ENCODE data around the gene HCN2.

HCN2 gene

DNA sequence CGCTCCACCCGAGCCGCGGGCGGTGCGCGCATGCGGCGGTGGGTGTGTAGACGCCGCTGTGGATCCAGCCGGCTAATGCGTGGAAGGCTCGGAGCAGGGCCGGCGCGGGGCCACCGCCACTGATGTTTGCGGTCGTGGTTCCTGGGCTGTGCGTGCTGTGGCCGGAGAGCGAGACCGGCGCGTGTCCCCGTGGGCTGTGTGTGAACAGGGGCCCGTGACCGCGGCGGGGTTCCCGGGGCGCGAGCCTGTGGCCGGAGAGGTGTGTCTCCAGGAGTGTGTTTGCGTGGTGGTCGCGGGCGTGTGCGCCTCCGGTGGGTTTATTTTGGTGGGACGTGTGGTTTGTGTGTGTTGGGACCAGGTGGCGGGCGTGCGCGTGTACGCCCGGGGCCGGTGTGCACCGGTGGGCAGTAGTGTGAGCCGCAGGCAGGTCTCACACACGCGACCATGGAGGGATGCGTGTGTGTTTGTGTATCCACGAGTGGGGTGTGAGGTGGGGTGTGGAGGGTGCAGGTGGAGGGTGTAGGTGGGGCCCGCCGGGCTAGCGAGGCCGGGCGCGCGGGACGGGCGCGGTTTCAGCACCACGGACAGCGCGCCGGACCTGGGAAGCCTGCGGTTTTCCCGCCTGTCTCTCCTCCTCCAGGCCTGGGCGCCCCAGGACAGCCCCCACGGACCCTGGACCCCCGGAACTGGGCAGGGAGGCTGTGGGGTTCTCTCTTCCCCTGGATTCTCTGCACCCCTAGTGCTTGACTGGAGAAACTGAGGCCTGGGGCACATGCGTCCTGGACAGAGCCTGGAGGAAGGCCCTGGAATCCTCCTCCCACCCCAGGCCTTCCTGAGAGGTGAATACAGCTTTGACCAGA is 1.6 kb downstream of the HCN2 start:
- Histone ChIP-seq H3K4me3 (ENCODE audit: low read depth, low read length) (no peak overlapping the region), H3K9ac (ENCODE audit: low read depth, low read length) (no peak overlapping the region), H3K36me3 (ENCODE audit: control insufficient read depth, insufficient read depth, low read length) (no peaks in the 10 kb centered on the region), H3K4me1 (ENCODE audit: control insufficient read depth, insufficient read depth, low read length) (no peaks in the 10 kb centered on the region), H3K27me3 (ENCODE audit: control insufficient read depth, insufficient read depth, low read length) (peaks cover 18% of the 10 kb centered on the region), H3K9me3 (ENCODE audit: control insufficient read depth, insufficient read depth, low read length) (no peaks in the 10 kb centered on the region)

DNA sequence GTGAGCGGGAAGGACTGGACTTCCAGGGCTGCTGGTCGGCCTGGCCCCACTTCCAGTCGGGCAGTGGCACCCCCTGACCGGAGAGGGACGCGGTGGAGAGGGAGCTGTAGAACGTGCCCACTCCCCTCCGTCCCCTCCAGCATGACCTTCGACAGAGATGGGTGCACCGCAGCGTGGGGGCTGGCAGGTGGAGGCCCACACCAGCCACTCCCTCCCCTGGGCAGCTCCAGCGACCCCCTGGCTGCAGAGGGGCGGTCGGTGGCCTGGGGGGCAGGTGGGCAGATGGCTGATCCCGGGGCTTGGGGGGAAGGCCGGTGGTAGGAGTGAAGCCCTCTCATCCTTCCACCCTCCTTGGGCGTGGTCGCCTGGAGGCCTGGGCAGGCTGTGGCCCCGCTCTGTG is 2.4 kb downstream of the HCN2 start:
- H3K36me3 ChIP-seq (ENCODE audit: control insufficient read depth, insufficient read depth, low read length) = no peaks in the 10 kb centered on the region
- no peaks in the 10 kb centered on the region for H3K9me3 ChIP-seq (ENCODE audit: control insufficient read depth, insufficient read depth, low read length)
- no peak overlapping the region for H3K4me3 ChIP-seq (ENCODE audit: low read depth, low read length)
- H3K9ac ChIP-seq (ENCODE audit: low read depth, low read length) = no peak overlapping the region
- H3K4me1 ChIP-seq (ENCODE audit: control insufficient read depth, insufficient read depth, low read length) = no peaks in the 10 kb centered on the region
- peaks cover 18% of the 10 kb centered on the region for H3K27me3 ChIP-seq (ENCODE audit: control insufficient read depth, insufficient read depth, low read length)

DNA sequence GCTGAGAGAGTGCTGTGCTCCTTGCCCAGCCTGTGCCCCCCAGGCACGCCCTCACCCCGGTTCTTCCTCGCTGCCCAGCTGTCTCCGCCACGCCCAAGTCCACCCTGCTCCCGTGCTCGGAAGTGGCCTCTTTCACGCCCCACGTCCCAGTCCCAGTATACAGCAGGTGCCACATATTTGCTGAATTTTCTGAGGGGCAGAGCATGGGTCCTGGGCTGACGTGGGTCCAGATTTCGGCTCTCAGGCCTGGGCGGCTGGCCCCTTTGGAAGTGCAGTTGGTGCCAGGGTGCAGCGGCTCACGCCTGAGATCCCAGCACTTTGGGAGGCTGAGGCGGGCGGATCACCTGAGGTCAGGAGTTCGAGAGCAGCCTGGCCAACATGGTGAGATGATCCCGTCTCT is 3.4 kb downstream of the HCN2 start:
- Histone ChIP-seq H3K9ac (ENCODE audit: low read depth, low read length) (no peak overlapping the region), H3K36me3 (ENCODE audit: control insufficient read depth, insufficient read depth, low read length) (no peaks in the 10 kb centered on the region), H3K9me3 (ENCODE audit: control insufficient read depth, insufficient read depth, low read length) (no peaks in the 10 kb centered on the region), H3K27me3 (ENCODE audit: control insufficient read depth, insufficient read depth, low read length) (peaks cover 18% of the 10 kb centered on the region), H3K4me1 (ENCODE audit: control insufficient read depth, insufficient read depth, low read length) (no peaks in the 10 kb centered on the region), H3K4me3 (ENCODE audit: low read depth, low read length) (no peak overlapping the region)

DNA sequence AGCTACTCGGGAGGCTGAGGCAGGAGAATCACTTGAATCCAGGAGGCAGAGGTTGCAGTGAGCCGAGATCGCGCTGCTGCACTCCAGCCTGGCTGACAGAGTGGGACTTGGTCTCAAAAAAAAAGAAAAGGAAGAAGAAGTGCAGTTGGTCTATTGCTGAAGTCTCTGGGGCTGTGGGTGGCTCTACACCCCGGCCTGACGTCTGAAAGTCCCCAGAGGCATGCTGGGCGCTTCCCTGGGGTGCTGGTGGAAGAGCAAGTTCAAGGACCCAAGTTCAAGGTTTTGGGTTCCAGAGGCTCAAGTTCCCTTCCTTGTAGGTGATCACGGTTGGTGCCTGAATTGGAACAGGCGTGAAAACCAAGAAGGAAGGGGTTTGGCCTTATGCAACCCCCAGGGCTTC is 3.8 kb downstream of the HCN2 start:
- Histone ChIP-seq H3K36me3 (ENCODE audit: control insufficient read depth, insufficient read depth, low read length) (no peaks in the 10 kb centered on the region), H3K4me1 (ENCODE audit: control insufficient read depth, insufficient read depth, low read length) (no peaks in the 10 kb centered on the region), H3K9ac (ENCODE audit: low read depth, low read length) (no peak overlapping the region), H3K9me3 (ENCODE audit: control insufficient read depth, insufficient read depth, low read length) (no peaks in the 10 kb centered on the region), H3K27me3 (ENCODE audit: control insufficient read depth, insufficient read depth, low read length) (peaks cover 15% of the 10 kb centered on the region), H3K4me3 (ENCODE audit: low read depth, low read length) (no peak overlapping the region)

DNA sequence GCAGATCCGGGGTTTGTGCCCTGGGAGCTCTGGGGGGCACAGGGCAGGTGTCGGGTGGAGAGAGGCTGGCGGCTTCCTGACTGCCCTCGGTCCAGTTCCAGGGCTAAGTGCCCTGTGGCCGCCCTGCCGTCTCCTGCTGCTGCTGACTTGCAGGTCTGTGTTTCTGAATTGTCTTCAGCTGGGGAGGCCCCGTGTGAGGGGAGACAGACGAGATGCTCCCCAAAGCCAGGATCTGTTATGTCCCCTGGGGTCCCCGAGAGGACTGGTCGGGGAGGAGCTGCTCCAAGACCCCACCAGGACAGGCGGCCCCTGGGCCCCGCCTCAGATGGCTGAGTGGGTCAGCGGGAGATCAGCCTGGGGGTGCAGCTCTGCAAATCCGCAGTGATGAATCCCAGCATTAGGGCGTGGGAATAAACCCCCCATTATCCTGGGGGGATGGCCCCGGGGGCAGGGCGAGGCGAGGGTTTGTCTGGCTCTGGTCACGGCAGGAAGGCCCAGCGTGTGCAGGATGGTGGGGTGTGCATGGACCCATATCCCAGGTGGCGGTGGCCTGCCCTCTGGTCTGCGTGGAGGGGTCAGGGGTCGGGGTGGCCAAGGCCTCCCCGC is 4.7 kb downstream of the HCN2 start:
- no peak overlapping the region for H3K4me3 ChIP-seq (ENCODE audit: low read depth, low read length)
- peaks cover 7% of the 10 kb centered on the region for H3K27me3 ChIP-seq (ENCODE audit: control insufficient read depth, insufficient read depth, low read length)
- no peaks in the 10 kb centered on the region for H3K4me1 ChIP-seq (ENCODE audit: control insufficient read depth, insufficient read depth, low read length)
- H3K36me3 ChIP-seq (ENCODE audit: control insufficient read depth, insufficient read depth, low read length) = no peaks in the 10 kb centered on the region
- no peaks in the 10 kb centered on the region for H3K9me3 ChIP-seq (ENCODE audit: control insufficient read depth, insufficient read depth, low read length)
- H3K9ac ChIP-seq (ENCODE audit: low read depth, low read length) = no peak overlapping the region

DNA sequence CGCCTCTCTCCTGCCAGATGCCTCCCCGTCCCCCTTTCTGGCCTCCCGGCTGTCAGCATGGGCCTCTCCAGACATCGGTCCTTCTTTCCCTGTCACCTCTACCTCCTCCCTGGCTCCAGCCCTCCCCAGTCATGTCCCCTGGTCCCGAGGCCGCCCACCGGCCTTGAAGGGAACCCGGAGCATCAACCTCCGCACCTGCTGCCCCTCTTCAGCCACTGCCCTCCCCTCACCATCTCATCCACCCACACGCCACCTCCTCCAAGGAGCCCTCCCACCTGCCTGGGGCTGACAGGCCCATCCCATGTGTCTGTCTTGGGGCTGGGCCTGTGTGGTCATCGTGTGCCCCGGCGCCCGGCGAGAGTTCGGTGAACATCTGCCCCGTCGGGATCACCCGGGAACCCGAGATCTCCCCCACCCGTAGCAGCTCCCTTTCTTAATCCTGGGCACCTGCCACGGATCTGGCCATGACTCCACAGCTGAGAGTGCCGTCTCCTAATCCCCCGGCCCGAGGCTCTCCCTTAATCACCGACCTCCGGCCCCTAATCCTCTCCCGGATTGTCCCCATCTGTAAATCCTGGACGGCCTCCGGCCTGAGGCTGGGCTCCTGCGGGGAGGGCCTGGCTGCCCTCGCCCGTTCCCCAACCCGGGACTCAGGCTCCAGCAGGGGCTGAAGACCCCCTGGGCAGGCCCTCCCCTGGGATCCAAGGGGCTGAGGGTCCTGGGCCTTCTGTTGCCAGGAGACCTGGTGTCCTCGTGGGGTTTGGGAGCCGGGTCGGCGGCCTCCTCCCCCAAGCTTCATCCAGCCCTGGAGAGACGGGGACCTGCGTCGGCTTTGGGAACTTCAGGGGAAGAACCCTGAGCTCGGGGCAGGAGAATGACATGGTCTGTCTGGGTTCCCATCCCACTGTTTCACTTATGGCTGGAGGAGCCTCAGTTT is 5.9 kb downstream of the HCN2 start:
- Histone ChIP-seq H3K27me3 (ENCODE audit: control insufficient read depth, insufficient read depth, low read length) (peaks cover 7% of the 10 kb centered on the region), H3K4me3 (ENCODE audit: low read depth, low read length) (no peak overlapping the region), H3K9me3 (ENCODE audit: control insufficient read depth, insufficient read depth, low read length) (no peaks in the 10 kb centered on the region), H3K36me3 (ENCODE audit: control insufficient read depth, insufficient read depth, low read length) (no peaks in the 10 kb centered on the region), H3K9ac (ENCODE audit: low read depth, low read length) (no peak overlapping the region), H3K4me1 (ENCODE audit: control insufficient read depth, insufficient read depth, low read length) (no peaks in the 10 kb centered on the region)

DNA sequence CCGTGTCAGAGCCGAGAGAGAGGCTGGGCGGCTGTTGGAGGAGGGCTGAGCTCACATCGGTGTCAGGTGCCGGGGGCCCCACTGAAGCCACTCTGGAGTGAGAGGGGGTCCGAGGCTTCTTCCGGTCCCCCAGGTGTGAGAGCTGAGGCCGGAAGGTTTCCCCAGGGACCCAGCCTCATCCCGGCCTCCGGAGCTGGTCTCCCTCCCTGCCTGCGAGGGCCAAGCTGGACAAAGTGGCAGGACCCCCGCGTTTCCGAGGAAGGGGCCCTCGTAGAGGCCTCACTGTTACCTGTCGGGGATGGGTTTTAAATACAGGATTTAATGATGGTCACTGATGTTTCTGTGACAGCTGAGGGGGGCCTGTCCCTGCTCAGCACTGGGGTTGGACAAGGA is 6.6 kb downstream of the HCN2 start:
- H3K4me3 ChIP-seq (ENCODE audit: low read depth, low read length) = no peak overlapping the region
- no peak overlapping the region for H3K9ac ChIP-seq (ENCODE audit: low read depth, low read length)
- peaks cover 2% of the 10 kb centered on the region for H3K27me3 ChIP-seq (ENCODE audit: control insufficient read depth, insufficient read depth, low read length)
- no peaks in the 10 kb centered on the region for H3K4me1 ChIP-seq (ENCODE audit: control insufficient read depth, insufficient read depth, low read length)
- H3K36me3 ChIP-seq (ENCODE audit: control insufficient read depth, insufficient read depth, low read length) = no peaks in the 10 kb centered on the region
- no peaks in the 10 kb centered on the region for H3K9me3 ChIP-seq (ENCODE audit: control insufficient read depth, insufficient read depth, low read length)

DNA sequence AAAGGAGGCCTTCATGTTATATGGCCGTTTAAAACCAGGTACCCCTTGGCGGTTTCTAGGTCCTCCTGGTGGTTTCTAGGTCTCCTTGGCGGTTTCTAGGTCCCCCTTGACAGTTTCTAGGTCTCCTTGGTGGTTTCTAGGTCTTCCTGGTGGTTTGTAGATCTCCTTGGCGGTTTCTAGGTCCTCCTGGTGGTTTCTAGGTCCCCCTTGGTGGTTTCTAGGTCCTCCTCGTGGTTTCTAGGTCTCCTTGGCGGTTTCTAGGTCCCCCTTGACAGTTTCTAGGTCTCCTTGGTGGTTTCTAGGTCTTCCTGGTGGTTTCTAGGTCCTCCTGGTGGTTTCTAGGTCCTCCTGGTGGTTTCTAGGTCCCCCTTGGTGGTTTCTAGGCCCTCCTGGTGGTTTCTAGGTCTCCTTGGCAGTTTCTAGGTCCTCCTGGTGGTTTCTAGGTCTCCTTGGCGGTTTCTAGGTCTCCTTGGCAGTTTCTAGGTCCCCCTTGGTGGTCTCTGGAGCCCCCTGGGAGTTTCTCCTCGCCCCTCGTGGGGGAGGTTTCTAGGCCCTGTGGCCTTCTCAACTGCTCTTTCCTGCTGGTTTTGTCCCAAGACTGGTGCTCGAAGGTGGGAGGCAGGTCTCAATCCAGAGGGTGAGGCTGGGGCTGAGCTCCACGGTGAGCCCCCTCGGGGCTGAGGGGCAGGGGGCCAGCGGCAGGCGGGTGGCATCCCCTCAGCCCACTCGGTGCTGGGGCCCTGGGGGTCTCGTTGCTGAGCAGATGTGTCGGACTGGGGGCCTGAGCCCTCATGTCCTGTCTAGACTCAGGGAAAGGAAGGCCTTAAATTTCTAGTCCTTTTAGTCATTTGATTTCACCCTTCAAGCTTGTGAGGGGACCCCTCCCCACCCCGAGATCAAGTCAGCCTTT is 8.0 kb downstream of the HCN2 start:
- Histone ChIP-seq H3K27me3 (ENCODE audit: control insufficient read depth, insufficient read depth, low read length) (no peaks in the 10 kb centered on the region), H3K4me1 (ENCODE audit: control insufficient read depth, insufficient read depth, low read length) (no peaks in the 10 kb centered on the region), H3K9ac (ENCODE audit: low read depth, low read length) (no peak overlapping the region), H3K9me3 (ENCODE audit: control insufficient read depth, insufficient read depth, low read length) (no peaks in the 10 kb centered on the region), H3K4me3 (ENCODE audit: low read depth, low read length) (no peak overlapping the region), H3K36me3 (ENCODE audit: control insufficient read depth, insufficient read depth, low read length) (no peaks in the 10 kb centered on the region)

DNA sequence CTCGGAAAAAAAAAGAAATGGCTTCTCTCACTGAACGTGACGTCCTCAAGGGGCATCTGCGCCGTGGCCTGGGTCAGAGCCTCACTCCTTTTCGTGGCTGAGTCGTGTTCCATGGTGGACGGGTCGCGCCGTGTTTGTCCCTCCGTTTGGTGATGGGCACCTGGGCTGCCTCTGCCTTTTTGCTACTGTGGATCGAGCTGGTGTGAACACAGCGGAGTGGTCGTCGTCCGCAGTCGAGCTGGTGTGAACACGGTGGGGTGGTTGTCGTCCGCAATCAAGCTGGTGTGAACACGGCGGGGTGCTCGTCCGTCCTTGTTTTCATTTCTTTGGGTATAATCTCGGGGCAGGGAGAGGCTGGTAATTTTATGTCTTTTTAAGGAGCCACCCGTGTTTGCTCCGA is 11.6 kb downstream of the HCN2 start:
- Histone ChIP-seq H3K9me3 (ENCODE audit: control insufficient read depth, insufficient read depth, low read length) (no peaks in the 10 kb centered on the region), H3K4me1 (ENCODE audit: control insufficient read depth, insufficient read depth, low read length) (no peaks in the 10 kb centered on the region), H3K36me3 (ENCODE audit: control insufficient read depth, insufficient read depth, low read length) (no peaks in the 10 kb centered on the region), H3K4me3 (ENCODE audit: low read depth, low read length) (no peak overlapping the region), H3K9ac (ENCODE audit: low read depth, low read length) (no peak overlapping the region), H3K27me3 (ENCODE audit: control insufficient read depth, insufficient read depth, low read length) (no peaks in the 10 kb centered on the region)

DNA sequence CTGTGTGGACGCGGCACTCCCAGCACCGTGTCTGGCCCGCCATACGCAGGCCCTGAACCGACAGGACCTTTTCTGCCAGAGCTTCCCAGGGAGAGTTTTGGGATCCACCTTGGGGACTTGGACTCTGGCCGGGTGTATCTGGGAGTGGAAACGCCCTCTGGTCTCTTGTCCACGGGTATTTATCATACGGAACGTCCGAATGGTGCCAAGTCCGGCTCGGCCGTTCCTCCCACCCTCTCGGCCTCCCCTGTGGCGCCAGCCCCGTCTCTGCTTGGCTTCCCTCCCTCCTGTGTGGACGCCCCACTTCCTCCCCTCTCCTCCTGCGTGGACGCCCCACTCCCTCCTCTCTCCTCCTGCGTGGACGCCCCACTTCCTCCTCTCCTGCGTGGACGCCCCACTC is 12.1 kb downstream of the HCN2 start:
- H3K36me3 ChIP-seq (ENCODE audit: control insufficient read depth, insufficient read depth, low read length) = no peaks in the 10 kb centered on the region
- H3K4me3 ChIP-seq (ENCODE audit: low read depth, low read length) = no peak overlapping the region
- no peaks in the 10 kb centered on the region for H3K9me3 ChIP-seq (ENCODE audit: control insufficient read depth, insufficient read depth, low read length)
- no peaks in the 10 kb centered on the region for H3K4me1 ChIP-seq (ENCODE audit: control insufficient read depth, insufficient read depth, low read length)
- H3K27me3 ChIP-seq (ENCODE audit: control insufficient read depth, insufficient read depth, low read length) = no peaks in the 10 kb centered on the region
- no peak overlapping the region for H3K9ac ChIP-seq (ENCODE audit: low read depth, low read length)

Data from iPS-15b (cell line).